Activated CD4-positive, alpha-beta T cell treated with anti-CD3 and anti-CD28 coated beads, Interleukin-2, Interleukin-4, amounts not matched to agents 100 ng/mL and 50 ng/mL, durations not matched to agents 16 hours and 8 hours (primary cell): Measurements from ENCODE around the gene SUSD4.
"Not testable (repeated sequence)": the region's sequence is repeated elsewhere in the genome, so short reads cannot be mapped to it uniquely, and the experiment has no call there.

Experiments used
- DNase-seq: peaks from one replicate; pipeline ENCODE4 v3.0.0-alpha.2; 2020; ENCODE audit warnings: low spot score

Gene SUSD4

DNA sequence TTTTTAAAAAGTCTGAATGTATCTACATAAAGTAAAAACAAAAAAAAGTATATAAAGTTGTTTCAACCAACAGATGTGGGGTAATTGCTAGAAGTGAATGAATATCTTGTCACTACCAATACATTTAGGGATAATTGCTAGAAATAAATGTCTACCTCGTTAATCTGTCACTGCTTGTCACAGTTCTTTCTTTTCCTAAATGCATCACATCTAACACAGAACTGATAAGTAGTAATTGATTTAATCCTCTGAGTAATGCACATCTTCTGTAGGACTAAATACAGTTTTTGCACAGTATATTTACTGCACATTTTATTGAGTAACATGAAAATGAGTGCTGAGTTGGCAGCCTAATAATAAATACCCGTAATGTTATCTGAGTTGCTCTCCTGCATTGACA lies 72.2 kb downstream of the SUSD4 start:
- no peak for DNase-seq

DNA sequence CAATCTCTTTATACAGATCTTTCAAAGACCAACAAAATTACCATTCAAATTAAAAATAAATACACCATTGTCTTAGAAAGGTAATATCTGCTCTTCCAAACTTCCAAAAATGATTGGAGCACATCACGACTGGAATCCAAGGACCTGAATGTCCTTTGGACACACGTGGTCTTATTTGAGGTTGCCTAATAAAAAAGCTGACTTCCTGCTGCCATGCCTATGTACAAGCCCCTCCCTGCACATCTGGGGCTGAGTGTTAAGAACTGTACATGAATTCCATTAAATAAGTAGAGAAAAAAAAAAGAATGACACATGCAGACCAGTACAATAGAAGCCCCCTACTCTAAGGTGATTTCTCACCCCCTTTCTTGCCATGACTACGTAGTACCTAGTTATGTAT lies 73.6 kb downstream of the SUSD4 start:
- no peak for DNase-seq

DNA sequence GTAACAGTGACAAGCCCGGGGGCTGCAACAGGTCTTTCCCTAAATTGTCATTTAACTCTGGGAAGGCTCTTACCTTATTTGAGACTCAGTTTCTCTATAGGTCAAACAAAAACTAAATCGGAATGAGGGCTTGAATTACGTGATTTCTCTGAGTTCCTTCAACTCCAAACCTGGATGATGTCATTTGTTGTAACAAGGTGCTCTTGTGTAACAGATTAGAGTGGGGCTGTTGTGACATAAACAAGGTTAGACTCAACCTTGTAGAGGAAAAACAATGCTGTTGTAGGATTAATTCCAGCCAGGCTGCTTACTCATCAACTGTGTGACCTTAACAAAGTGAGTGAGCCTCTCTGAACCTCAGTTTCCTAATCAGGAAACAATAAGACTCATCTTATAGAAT lies 74.4 kb downstream of the SUSD4 start:
- no peak for DNase-seq

DNA sequence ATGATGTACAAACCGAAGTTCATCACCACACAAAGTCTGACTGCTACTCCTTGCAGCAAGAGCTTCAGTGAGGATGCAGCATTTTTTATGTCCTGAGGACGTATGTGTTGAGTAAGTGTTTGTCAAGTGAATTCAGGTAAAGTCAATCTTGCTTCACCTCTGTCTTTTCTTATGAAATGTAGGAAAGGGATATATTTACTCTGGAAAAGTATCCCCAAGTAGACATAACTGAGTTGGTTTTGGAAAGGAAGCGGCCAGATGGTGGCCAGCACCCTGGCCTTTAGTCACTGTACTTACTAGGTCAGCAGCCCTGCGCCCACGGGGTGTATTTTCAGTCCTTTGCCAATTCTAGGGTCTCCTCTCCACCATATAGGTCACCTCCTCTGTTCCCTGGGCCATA lies 75.2 kb downstream of the SUSD4 start:
- DNase-seq = no peak

DNA sequence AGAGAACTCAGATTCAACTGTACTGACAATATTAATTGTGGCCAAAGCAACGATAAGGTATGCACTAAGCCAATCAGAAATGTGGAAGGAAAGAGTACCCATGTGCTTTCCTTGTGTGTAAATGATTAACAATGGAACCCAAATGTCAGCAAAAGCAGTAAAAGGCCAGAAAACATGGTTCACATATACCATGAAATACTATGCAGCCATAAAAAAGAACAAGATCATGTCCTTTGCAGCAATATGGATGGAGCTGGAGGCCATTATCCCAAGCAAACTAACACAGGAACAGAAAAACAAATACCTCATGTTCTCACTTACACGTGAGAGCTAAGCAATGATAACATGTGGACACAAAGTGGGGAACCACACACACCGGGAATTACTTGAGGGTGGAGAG lies 78.5 kb downstream of the SUSD4 start:
- DNase-seq = no peak

DNA sequence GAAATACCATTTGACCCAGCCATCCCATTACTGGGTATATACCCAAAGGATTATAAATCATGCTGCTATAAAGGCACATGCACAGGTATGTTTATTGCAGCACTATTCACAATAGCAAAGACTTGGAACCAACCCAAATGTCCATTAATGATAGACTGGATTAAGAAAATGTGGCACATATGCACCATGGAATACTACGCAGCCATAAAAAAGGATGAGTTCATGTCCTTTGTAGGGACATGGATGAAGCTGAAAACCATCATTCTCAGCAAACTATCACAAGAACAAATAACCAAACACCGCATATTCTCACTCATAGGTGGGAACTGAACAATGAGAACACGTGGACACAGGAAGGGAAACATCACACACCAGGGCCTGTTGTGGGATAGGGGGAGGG lies 80.3 kb downstream of the SUSD4 start:
- not testable (repeated sequence) for DNase-seq

DNA sequence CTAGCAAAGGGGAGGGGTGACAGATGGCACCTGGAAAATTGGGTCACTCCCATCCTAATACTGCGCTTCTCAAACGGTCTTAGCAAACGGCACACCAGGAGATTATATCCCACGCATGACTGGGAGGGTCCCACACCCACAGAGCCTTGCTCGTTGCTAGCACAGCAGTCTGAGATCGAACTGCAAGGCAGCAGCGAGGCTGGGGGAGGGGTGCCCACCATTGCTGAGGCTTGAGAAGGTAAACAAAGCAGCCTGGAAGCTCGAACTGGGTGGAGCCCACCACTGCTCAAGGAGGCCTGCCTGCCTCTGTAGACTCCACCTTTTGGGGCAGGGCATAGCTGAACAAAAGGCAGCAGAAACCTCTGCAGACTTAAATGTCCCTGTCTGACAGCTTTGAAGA lies 85.7 kb downstream of the SUSD4 start:
- not testable (repeated sequence) for DNase-seq

DNA sequence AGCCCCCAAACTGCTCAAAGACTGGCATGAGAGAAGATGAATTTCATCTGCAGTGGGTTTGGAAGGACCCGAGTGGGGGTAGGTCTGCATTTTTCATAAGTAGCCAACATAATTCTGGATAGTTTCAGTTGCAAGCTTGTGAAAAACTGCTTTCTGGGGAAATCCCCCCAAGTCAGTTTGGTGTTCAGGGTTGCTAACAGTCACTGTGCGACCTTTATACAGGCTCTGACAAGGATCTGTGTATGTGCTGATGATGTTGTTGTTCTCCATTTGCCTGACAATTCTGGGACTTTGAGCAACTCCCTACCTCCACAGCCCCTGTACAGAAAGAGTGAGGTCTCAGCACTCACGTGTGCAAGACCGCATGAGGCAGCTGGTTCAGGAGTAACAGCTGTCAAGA lies 87.9 kb downstream of the SUSD4 start:
- DNase-seq = no peak

DNA sequence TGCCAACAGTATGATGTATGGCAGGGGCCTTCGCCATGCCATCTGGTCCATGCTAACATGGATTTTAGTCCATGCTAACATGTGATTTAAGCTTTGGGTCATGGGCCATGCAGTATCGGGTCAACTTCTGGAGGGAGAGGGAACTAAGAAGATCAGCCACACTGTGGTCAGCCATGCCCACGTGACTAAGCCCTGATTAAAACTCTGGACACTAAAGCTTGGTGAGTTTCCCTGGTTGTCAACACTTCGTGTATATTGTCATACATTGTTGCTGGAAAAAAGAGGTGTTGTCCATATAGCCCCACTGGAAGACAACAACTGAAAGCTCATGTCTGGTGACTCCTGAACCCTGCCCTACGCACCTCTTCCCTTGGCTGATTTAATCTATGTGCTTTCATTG lies 90.5 kb downstream of the SUSD4 start:
- DNase-seq = no peak

DNA sequence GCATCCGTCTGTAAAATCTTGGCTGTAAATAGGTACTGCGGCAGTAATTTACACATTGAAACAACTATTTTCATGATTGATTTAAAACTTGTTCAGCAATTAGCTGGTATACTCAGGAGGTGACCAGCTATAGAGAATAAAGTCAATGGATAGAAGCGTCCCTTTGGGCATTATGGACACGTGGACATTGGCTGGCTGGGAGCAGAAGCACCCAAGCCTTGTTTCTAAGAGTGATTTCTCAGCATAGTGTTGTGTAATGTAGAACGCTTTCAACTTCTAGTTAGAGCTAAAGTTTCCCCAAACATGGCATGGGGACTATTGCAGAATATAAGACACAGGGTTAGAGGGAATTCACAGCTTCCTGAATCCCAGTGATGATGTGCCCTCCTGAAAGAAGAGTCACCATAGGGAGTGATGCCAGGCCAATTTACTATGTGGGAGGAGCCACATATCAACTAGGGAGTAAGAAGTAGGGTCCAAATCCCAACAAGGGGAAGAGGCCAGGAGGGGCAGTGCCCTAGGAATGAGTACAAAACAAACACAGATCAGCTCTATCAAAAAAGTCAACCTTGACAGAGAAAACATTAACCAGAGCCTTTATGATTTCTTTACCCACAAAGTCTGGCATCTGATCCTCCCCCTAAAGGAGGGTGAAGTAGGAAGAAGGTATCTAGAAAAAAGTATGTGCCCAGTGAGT lies 92.7 kb downstream of the SUSD4 start:
- DNase-seq = no peak

DNA sequence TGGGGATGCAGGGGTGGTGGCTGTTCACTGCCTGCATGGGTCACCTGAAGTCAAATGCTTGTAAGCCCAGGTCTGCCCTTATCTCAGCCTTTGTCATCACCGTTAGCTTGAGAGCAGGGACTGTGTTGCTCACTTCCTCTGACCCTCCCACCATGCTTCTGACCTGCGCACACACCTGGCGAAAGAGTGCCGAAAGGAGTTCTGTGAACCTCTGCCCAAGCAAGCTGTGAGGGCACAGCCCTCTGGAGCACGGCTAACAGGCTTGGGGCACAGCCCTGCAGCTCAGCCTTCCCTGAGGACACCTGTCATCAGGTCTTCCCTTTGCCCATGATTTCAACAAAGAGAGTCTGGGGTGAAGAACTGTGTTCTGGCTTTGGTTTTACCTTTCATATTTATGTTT lies 93.8 kb downstream of the SUSD4 start:
- DNase-seq = no peak

DNA sequence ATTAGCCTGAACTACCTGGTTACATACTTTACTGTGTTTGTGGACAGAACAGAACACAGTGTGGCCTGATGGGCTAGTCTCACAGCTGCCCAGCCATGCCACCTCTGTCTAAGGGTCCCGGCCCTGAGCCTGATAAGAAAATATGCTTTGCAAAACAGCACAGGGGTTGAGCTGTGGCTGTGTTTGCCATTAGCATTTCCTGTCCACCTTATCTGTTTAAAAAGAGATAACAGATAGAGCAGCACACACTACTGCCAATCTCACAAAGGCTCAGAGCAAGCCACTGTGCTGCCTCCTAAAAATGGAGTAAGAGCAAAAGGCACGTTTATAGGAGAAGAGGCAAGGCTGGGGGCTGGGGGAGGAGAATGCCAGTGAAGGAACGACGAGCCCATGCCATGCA lies 95.0 kb downstream of the SUSD4 start:
- DNase-seq = no peak

DNA sequence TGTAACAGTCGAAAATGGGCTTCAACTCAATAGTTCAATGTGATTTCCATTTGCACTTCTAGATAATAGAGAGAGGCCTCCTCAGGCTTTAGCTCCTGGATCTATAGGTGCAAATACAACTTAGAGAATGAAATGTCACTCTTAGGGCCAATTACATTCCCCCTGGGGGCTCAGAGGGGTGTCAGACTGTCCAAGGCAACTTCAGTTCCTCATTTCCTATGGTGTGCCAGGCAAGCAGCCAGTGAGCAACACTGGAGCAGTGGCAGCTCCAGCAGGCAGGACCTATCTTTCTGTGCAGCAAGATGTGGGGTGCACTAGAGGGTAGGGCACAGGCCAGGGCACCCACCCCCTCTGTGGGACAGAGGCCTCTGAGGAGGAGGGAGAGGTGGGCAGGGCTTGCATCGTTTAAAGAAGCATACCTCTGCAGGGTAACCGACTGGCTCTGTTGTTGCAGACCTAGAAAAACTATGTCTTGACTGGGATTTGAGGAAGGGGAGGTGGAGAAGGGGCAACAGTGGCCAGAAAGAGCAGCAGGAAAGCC lies 97.3 kb downstream of the SUSD4 start:
- DNase-seq = no peak

DNA sequence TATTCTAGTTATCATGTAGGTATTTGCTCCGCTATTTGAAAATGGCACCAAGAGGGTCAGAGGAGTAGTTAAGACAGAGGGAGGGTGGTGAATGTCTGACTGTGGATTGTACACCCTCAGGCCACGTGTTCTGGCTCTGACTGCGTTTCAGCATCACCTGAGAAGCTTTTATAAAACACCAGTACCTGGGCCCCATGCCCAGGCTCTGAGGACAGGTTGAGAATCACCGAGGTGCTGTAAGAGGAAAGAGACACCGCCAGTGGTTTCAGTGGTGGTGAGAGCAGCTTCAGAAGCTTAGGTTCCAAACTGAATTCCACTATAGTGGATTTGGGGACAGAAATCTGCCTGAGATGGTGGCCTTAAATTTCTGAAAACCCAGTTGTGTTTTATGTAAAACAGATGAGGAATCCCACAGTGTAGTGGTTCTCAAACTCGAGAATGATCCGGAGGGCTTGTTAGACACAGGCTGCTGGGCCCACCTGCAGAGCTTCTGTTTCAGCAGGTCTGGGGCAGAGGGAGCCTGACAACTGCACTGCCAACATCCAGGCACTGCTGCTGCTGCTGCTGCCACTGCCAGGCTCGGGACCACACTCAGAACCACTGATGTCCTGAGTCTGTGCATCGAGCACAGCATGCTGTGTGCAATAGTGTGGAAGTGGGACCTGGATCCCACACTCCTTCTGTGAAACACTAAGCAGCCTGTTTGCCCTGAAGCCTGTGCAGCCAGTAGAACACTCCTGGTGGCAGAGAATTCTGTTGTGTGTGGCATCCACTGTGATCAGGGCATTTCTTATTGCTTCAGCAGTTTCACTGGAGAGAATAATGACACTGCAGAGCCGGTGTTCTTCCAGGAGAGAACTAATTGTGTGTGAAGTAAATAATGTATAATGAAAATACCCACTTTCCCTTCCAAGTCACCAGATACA lies 98.7 kb downstream of the SUSD4 start:
- DNase-seq = no peak

DNA sequence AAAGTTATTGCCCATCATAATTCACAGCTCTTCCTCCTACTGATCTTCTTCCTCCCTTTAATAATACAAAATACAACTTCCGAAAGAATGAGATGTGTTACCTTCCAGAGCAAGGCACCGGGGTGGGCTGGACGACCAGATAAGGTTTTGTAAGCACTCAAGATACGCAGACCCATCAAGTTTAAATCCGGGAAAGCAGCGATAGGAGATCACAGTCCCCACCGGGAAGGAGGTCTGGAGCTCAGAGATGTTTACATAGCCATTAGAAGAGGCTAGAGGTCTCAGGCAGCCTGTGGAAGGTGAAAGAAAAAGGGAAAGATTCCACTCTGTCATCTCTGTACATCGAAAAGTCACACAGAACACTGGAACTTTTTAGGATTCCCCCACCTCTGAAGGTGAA lies 99.4 kb downstream of the SUSD4 start:
- DNase-seq = no peak

DNA sequence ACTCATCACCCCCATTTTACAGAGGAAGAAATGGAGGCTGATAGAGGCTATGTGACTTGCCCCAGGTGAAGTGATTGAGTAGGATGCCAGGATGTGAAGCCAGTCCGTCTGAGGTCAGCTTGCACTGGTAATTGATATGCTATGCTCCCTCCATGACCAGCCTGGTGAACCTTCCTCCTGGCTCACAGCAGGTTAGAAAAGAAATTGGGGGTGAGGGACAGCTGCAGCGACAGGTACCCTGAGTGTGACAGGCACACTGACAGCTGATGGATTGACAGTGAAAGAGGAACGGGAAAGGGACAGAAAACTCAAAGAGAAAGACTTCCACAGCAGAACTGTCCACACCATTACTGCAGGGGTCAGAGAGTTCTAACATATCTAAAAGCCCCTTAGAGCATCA lies 102.1 kb downstream of the SUSD4 start:
- DNase-seq = no peak

DNA sequence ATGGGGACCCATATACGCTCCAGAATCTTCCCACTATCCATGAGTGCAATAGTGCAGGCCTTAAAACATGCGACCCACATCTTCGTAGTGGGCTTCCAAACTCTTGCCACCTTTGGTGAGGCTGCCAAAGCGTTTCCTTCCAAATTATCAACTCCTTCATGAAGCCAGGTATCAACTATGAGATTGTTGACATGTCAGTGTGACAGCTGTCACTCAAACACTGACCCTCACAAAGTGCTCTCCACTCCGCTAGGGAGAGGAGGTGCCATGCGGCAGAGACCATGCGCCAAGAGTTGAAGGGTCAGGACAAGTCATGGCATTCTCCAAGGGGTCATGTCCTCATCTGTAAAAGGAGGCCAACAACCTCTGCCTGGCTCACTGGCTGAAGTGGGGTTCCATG lies 103.3 kb downstream of the SUSD4 start:
- DNase-seq = no peak

DNA sequence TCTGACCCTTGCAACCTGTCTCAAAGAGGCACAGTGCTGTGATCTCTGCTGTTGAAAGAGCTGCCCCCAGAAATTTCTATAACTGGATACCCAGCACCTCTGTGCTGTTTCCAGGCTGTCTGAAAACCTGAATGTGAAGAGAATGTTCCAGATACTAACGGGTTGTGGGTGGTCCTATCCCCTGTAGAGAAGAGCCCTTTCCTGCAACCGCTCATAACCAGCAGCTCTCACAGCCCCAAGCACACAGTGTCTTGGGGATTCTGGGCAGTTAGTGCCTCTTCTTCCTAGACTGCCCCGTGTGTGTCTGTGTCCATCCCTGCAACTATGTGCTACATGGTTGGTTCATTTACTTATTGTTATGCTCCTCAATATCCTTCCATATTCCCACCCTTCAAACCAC lies 104.5 kb downstream of the SUSD4 start:
- DNase-seq = no peak

DNA sequence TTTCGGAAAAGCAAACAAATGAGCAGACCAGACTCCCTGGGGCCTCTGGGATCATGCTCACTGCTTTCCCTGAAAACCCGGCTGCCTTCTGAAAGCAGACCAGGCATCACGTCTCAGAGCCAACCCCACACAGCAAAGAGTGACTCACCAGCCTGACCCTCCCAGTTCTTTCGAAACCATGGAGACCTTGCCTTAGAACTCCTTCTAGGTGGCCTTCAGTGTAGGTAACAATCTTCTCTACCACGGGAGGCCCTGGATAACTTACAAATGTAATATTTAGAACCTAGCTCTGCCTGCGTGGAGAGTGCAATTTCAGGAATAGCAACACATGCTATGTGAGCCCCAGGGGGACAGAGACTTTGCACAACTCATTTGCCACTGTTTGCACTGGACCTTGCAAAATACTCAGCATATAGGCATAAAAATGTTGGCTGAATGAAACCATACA lies 105.2 kb downstream of the SUSD4 start:
- no peak for DNase-seq

DNA sequence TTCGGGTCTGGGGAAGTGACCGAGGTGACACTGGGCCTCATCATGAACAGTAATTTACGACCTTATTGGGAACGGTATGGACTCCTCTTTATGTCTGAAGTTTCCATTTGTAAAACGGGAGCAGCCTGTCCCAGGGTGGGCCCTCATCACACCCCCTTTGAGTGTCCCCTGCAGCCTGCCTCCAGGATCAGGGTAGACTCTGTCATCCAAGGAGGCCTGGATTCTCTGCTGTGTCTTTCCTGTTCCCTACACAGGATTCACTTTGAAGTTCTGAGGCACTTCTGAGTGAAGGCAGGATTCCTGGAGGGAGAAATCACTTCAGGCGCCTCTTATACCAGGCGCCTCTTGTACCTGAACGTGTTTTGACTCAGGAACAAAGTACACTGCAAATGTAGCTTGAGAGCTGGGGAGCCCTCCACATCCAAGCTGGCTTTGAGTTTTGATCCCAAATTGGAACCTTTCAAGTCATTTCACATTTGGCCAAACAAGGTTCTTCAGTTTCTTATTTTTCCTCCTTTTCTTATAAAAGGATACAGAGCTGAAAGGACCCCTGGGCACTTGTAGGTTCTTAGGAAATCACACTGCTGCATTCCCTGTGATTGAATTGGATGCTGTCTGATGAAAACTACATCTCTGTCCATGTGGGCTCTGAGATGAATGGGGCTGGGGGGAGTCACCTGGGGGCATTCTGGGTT lies 106.0 kb downstream of the SUSD4 start:
- DNase-seq = no peak

DNA sequence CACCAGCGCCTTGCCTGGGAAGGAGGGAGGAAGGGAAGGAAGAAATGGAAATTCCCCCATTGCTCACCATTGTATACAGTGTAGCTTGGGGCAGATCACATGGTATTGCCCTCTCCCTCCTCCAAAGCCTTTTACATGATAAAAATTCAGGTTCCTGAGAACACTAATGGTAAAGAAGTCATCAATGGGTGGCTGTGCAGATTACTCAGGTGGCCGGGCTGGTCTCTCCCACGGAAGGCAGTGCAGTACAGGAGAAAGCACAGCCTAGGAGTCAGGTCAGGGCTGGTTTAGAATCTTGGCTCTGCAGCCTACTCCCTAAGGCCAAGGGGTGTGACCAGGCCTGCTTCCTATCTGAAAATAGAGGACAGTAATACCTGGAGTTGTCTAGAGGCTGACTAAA lies 107.9 kb downstream of the SUSD4 start:
- no peak for DNase-seq

DNA sequence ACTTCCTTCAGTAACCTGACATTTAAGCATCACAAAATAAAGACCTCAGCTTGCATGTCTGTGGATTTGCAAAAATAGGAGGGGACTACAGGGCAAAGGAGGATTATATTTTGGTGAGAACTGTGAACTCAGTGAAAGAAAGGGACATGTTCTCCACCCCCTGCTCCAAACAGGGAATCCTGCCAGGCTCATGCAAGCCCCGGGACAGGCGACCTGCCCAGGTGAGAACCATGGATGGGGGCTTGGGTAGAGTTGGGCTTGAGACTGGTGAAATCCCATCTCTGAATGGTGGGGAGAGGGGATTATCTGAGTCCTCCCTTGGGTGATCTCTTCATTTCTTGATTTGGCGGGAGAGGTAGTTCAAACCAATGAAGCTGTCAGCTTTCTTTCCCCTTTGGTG lies 110.1 kb downstream of the SUSD4 start:
- DNase-seq = no peak

DNA sequence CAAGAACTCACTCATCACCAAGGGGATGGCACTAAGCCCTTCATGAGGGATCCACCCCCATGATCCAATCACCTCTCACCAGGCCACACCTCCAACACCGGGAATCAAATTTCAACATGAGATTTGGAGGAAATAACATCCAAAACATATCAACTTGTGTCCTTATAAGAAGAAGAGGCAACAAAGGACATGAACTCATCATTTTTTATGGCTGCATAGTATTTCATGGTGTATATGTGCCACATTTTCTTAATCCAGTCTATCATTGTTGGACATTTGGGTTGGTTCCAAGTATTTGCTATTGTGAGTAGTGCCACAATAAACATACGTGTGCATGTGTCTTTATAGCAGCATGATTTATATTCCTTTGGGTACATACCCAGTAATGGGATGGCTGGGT lies 112.6 kb downstream of the SUSD4 start:
- DNase-seq = not testable (repeated sequence)
